ENCODE measurements around the gene TENM3.

The TENM3 gene

DNA sequence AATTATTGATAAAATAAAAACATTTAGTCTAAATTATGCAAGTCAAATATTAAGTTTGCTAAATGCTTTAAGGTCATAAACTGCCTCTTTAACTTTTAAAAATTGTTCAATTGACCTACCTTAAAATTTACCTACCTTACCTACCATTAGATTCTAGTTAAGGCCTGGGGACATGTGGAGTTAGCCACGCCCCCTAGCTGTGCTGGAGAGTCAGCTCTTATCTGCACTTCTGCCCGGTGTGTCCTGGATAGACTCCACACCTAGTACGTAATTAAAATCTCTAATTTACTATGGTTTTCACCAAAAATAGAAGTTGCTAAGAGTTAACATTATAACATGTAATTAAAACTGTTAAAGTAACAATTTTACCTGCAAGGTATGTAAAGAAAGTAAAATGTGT lies 22.7 kb downstream of the TENM3 start:
- DNase-seq (ENCODE audit: low read depth), result no peak
- TF ChIP-seq, protein P1, sequence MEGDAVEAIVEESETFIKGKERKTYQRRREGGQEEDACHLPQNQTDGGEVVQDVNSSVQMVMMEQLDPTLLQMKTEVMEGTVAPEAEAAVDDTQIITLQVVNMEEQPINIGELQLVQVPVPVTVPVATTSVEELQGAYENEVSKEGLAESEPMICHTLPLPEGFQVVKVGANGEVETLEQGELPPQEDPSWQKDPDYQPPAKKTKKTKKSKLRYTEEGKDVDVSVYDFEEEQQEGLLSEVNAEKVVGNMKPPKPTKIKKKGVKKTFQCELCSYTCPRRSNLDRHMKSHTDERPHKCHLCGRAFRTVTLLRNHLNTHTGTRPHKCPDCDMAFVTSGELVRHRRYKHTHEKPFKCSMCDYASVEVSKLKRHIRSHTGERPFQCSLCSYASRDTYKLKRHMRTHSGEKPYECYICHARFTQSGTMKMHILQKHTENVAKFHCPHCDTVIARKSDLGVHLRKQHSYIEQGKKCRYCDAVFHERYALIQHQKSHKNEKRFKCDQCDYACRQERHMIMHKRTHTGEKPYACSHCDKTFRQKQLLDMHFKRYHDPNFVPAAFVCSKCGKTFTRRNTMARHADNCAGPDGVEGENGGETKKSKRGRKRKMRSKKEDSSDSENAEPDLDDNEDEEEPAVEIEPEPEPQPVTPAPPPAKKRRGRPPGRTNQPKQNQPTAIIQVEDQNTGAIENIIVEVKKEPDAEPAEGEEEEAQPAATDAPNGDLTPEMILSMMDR (IDR thresholded peaks at IDR 0.05; ENCODE audit: control insufficient read depth, insufficient read depth, low read depth, low read length, missing control alignments), result no peak
- H3K4me3 ChIP-seq (ENCODE audit: control insufficient read depth, low read depth, low read length), result no peak overlapping the region

DNA sequence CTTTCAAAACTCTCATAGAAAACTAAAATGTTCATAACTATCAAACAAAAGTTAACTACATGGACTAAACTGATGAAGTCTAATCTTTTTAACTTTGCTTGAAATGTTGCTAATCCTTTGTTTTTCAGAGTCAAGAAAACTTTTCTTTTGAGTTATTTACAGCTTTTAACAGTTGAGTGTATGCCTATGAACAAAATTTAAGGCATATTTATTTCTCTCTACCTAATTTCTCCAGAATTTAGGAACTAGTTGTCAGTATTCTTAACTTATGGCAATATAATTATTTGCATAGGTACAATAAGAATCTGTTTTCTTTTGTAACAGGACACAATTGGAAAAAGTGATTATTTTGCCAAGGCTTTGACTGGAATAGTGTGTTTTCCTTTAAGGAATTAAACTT lies 23.8 kb downstream of the TENM3 start:
- DNase-seq (ENCODE audit: low read depth), result no peak
- TF ChIP-seq, protein P1 (IDR thresholded peaks at IDR 0.05; ENCODE audit: control insufficient read depth, insufficient read depth, low read depth, low read length, missing control alignments), result no peak
- H3K4me3 ChIP-seq (ENCODE audit: control insufficient read depth, low read depth, low read length), result no peak overlapping the region

DNA sequence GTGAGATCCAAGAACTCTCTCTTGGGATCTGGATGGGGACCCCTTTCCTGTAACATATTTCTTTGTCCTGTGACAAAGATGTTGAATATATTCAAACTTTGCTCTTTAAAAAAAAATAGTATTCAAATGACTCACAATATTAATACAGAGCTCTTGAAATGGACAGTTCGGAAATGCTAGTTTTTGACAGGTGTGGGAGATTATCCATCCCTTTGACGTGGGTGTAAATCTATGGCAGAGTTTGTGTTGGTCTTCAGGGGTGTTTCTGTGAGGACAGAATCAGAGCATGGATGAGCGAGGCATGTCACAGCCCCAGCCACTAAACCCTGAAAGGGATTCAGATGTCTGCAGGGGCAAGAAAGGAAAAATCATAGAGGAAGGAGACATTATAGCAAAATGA lies 25.8 kb downstream of the TENM3 start:
- TF ChIP-seq, protein P1 (IDR thresholded peaks at IDR 0.05; ENCODE audit: control insufficient read depth, insufficient read depth, low read depth, low read length, missing control alignments), result no peak
- no peak for DNase-seq (ENCODE audit: low read depth)
- H3K4me3 ChIP-seq (ENCODE audit: control insufficient read depth, low read depth, low read length), result no peak overlapping the region

DNA sequence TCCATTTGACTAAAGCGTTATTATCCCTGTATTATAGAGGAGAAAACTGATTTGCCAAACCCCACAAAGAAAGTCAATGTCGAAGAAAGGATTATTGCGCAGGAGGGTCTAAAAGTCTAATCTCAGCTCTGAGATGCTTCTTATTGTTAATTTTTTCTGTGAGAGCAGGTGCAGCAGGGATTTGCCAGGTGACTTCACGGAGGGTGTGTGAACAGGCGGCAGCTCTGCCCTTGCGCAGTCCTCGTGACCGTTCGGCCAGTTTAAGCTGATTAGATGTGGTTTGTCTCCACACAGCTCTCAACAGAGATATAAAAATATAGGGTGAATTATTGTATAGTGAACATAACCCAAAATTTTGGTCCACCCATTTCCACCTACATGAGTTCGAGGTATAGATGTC lies 28.5 kb downstream of the TENM3 start:
- TF ChIP-seq, protein P1 (IDR thresholded peaks at IDR 0.05; ENCODE audit: control insufficient read depth, insufficient read depth, low read depth, low read length, missing control alignments), result no peak

DNA sequence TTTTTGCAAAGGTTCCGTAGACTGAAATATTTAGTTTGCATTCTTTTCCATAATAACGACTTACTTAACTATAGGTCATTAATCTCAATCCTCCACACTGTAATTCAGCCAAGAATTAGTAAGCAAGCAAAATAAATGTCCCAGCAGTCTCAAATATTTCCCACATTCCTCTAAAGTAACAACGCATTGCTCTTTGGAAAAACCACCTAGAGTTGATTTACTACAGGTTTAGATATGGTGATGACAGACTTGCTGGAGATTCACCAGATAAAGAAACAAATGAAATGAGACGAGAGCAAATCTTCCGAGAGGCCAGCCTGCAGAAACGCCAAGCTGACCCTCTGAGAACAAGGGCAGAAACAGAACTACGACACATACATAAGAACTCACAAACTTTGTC lies 28.9 kb downstream of the TENM3 start:
- no peak for DNase-seq (ENCODE audit: low read depth)
- TF ChIP-seq, protein P1 (IDR thresholded peaks at IDR 0.05; ENCODE audit: control insufficient read depth, insufficient read depth, low read depth, low read length, missing control alignments), result no peak
- H3K4me3 ChIP-seq (ENCODE audit: control insufficient read depth, low read depth, low read length), result no peak overlapping the region

More for the DNA sequence above, 28.5 kb downstream of the TENM3 start:
- H3K4me3 ChIP-seq (ENCODE audit: control insufficient read depth, low read depth, low read length), result no peak overlapping the region
- no peak for DNase-seq (ENCODE audit: low read depth)

DNA sequence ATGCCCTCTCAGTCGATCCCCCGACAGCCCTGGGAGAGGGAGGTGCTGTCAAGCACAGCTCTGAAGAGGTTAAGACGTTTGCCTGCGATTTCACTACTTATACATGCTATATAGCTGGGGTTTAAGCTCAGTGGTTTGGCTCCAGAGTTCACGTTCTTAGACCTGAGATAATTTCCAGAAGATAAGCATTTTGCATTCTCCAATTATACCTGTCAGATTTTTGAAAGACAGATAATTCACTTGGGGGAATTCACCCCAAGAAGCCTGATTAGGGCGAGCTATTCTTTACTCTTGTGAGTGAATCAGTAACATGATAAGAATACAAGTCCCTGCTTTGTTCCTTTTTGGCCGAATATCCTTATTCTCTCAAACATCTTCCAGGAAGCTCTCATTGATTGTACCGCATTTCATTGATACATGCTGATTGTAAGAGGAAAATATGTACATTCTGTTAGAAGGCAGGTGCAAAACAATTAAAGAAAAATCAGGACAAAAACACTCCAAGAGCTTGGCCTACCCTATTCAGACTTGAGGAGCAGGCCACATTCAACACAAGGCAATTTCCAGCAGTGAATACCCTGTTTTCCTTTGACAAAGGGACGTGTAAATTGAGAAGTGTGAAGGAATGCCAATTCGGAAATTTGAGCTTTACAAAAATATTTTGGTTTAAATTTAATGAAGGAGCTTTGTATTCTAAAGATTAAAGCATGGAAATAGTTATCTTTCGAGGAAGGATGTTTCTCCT lies 30.2 kb downstream of the TENM3 start:
- no peak overlapping the region for H3K4me3 ChIP-seq (ENCODE audit: control insufficient read depth, low read depth, low read length)
- DNase-seq (ENCODE audit: low read depth), result no peak
- TF ChIP-seq, protein P1 (IDR thresholded peaks at IDR 0.05; ENCODE audit: control insufficient read depth, insufficient read depth, low read depth, low read length, missing control alignments), result no peak
